ENCODE data around the gene FUCA2.
"Not testable (repeated sequence)": the region's sequence is repeated elsewhere in the genome, so short reads cannot be mapped to it uniquely, and the experiment has no call there.

FUCA2 gene

DNA sequence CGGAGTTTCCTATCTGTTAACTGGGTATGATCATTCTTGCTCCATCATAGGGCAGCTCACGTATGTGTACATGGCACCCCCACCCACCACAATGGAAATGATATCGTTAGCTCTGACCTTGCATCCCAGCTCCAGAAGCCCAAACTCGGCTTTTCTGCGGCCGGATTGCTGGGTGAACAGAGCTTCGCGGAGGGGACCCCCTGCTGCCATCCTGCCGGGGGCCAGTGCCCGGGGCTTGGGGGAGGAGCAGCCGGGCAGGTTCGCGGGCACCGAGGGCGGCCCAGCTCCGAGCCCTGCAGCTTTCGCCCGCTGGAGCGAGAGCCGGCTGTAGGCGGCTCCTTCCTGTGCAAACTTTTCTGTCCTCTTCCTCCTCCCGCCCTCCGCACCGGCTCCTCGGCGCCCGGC lies 24.9 kb upstream of the FUCA2 start:
- peak in 1 of 2 donors; percentile 36 for DNase-seq (ENCODE audit: low read depth in 2 of 2)

DNA sequence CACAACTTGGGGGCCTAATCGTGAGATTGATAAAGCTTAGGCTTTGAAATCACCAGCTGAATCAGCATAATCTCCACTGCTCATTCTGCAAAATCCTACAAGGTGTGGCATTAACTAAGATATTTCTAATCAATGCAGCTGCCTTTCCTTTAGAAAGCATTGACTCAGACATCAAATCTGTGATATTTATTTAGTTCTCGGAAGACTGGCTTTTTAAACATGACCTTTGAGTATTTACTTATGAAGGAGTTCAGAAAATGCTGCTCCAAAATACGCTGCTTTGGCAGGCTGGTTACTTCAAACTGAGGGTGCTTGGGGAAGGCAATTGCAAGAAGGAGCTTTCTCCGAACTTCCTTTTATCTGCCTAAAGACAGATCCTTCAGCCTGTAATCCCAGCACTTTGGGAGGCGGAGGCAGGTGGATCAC lies 23.7 kb upstream of the FUCA2 start:
- no peak for DNase-seq (ENCODE audit: low read depth in 2 of 2)

GRCh38 chr6:143531720-143532499 lies 20.4 kb upstream of the FUCA2 start:
- no peak for DNase-seq (ENCODE audit: low read depth in 2 of 2)

DNA sequence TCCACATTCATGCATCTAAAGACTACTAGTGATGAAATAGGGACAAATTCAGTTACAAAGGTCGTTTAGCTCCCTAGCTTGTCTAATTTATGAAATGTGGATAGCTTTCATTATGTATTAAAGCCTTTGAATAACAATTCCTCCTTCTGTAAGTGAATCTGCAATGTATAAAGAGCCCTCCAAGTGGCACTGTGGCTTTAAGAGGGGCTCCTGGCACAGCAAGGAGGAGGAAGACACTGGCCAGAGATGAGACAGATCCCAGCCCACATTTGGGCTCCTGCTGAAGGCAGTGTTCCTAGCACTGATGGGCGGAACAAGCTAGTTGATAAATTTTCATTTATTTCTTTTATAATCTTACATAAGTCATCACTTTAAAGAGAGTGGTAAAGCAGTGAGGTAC lies 17.6 kb upstream of the FUCA2 start:
- DNase-seq (ENCODE audit: low read depth in 2 of 2), result no peak

DNA sequence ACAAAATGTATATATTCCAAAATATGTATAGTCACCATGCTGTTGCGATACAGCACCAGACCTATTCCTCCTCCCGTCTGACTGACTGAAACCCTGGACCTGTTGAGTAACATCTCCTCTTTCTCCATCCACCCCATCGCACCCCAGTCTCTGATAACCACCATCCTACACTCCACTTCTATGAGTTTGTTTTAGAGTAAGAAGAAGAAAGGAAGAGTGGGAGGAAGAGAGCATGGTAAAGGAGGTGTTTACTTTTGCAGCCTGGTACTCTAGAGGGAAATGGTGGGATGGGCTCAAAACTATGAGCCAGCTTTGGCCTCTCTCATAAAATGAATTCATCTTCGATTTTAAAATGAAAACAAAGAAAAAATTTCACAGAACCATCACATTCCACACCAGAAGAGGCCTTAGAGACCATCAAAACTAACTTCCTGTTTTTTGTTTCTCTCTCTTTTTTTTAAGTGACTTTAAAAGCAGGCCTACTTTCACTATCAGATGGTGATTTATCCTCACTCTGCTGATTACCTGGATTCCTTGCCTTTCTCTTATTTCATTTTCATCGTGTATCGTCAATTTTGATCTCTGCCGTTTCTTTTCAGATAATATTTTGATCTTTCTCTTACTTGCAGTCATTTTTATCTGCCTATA lies 16.8 kb upstream of the FUCA2 start:
- no peak for DNase-seq (ENCODE audit: low read depth in 2 of 2)

DNA sequence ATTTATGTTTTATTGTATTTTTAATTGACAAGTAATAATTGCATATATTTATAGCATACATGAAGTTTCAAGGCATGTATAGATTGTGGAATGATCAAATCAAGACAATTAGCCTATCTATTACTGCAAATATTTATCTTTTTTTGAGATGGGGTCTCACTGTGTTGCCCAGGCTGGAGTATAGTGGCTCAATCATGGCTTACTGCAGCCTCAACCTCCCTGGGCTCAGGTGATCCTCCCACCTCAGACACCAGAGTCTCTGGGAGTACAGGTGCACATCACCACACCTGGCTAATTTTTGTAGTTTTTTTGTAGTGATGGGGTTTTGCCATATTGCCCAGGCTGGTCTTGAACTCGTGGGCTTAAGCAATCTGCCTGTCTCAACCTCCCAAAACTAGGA lies 16.2 kb upstream of the FUCA2 start:
- DNase-seq (ENCODE audit: low read depth in 2 of 2), result no peak

- no peak for DNase-seq (ENCODE audit: low read depth in 2 of 2)
Measured at GRCh38 chr6:143525356-143525755, 13.8 kb upstream of the FUCA2 start.

DNA sequence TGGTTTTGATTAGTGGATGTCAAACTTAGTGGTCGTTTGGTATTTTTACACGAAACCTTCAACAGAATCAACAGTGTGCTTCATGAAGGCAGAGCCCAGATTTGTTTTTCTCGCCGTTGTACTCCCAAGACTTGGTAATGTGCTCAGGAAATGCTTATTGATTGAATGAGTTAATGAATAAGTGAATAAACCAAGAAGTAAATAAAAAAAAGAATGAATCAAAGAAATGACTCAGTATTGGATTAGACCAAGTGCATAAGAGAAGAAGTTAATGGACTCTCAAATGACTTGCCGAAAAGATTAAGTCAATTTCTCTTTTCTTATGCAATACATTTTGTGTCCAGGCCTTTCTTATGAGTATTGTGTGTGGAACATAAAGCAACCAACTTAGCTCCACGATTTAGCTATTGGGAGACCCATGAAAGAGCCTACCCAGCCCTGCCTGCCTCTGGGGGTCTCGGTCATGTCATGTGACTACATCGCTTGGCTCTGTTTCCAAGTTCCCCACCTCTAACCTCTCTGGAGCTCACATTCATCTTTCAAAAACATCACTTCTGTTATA lies 10.6 kb upstream of the FUCA2 start:
- no peak for DNase-seq (ENCODE audit: low read depth in 2 of 2)

DNA sequence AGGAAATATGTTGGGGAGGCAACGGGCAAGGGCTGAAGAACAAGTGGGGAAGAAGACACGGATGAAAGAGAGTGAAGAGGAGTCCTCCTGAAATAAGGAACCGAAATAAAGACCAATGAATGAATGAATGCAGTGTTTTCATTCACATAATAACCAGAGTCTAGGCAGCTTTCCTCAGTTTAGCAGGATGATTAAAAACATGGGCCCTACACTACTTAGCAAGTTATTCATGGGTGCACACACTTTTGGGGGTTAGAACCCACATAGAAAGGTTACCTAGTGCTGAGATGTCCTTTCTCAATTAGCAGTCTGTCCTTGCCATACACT lies 5.9 kb upstream of the FUCA2 start:
- no peak for DNase-seq (ENCODE audit: low read depth in 2 of 2)

- DNase-seq (ENCODE audit: low read depth in 2 of 2), result no peak
Measured at GRCh38 chr6:143516690-143517446, 5.3 kb upstream of the FUCA2 start.

DNA sequence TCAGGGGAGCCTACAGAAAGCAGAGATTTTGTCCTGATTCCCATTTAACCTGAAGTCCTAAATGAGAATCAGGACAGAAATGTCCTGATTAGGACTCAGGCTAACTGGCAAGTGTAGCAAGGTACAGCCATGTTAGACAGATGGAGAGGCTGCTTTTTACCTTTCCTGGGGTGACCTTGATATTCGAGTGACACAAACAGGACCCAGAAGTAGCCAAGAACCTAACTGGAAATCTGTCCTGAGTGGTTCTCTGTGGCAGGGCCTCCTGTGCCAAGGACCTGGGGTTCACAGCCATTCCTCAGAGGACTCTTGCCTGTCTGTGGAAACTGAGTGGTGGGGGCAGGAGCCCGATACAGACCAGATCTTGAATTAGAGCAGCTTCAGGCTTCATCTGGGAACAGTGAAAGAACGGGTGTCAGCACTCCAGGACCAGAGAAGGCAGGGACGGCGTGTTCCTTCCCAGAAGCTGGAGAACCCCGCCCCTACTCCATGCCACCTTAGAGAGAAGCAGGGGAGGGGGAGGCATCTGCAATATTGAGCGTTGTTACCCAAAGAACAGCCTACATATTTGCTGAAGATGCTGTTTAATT lies 4.3 kb upstream of the FUCA2 start:
- no peak for DNase-seq (ENCODE audit: low read depth in 2 of 2)

DNA sequence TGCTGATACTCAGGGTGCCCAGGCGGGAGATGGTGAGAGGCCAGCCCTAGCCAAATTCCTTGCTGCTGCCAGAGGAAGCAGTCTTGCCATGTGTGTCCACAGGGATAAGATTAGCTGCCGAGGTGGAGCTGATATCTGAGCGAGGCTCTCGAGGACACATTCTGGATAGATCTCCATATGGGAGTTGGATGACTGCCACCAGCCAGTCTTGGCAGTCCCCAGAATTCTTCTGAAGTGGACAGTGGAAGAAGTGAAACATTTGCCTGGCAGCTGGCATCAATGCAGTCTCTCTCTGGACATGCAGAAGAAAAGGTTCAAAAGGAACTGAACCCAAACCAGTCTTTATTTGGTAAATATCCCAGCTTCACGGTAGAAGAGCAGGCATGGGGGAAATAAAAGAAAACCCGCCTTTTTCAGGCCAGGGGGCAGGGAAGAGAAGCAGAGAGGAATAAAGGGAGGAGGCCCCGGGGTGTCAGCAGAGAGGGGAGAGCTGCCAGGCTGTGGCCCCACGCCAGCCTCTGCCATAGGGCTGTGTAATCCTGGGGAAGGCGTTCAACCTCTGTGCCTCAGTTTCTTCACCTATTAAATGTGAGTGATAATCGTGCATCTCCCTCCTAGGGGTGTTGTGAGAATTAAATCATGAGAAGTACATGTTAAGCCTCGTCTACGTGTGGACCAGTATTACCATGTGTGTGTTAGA lies 3.7 kb upstream of the FUCA2 start:
- DNase-seq (ENCODE audit: low read depth in 2 of 2), result no peak

GRCh38 chr6:143513410-143513809 lies 1.9 kb upstream of the FUCA2 start:
- no peak for DNase-seq (ENCODE audit: low read depth in 2 of 2)

DNA sequence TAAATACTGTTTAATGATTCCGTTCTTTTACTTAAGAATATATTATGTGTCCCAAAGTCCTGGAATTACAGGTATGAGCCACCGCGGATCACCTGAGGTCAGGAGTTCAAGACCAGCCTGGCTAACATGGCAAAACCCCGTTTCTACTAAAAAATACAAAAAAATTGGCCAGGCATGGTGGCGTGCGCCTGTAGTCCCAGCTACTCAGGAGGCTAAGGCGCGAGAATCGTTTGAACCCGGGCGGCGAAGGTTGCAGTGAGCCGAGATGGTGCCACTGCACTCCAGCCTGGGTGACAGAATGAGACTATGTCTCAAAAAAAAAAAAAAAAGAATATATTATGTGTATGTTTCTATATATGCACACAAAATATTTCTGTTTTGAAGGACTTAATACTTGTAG lies 1.2 kb downstream of the FUCA2 start:
- DNase-seq (ENCODE audit: low read depth in 2 of 2), result not testable (repeated sequence)

DNA sequence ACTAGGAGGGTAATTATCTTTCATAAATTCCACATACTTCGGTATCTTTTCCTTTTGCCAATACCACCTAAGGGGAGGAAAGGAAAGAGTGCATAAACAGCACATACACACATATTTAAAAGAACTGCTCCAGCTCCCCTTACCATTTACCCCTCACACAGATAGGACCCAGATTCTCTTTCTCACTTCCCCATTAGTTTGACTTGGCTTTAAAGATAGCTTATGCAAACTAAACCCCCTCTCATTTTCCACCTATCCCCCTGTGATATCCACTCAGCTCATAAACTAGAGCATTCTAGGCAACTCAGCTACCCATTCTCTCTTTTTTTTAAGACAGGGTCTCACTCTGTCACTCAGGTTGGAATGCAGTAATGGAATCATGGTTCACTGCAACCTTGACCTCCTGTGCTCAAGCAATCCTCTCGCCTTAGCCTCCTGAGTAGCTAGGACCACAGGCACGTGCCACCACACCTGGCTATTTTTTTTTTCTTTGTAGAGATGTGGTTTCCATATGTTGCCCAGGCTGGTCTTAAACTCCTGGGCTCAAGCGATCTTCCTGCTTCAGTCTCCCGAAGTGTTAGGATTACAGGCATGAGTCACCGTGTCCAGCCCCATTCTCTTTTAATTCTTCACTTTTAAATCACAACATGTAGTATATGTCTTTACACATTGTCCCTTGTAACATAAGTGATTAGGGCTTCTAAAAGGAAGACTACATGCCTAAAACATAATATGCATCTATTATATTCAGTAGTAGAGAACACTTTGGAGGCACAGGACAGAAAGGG lies 4.0 kb downstream of the FUCA2 start:
- DNase-seq (ENCODE audit: low read depth in 2 of 2), result no peak

GRCh38 chr6:143506620-143507019 lies 4.9 kb downstream of the FUCA2 start:
- no peak for DNase-seq (ENCODE audit: low read depth in 2 of 2)

- DNase-seq (ENCODE audit: low read depth in 2 of 2), result no peak
Measured at GRCh38 chr6:143506199-143506598, 5.3 kb downstream of the FUCA2 start.

GRCh38 chr6:143505537-143505936 lies 6.0 kb downstream of the FUCA2 start:
- no peak for DNase-seq (ENCODE audit: low read depth in 2 of 2)

GRCh38 chr6:143505111-143505510 lies 6.4 kb downstream of the FUCA2 start:
- no peak for DNase-seq (ENCODE audit: low read depth in 2 of 2)

- no peak for DNase-seq (ENCODE audit: low read depth in 2 of 2)
Measured at GRCh38 chr6:143504369-143504768, 7.2 kb downstream of the FUCA2 start.

GRCh38 chr6:143501851-143502250 lies 9.7 kb downstream of the FUCA2 start:
- no peak for DNase-seq (ENCODE audit: low read depth in 2 of 2)

Data from stimulated activated CD4-positive, alpha-beta T cell treated with anti-CD3 and anti-CD28 coated beads, Interleukin-15, amount 100 ng/mL, for 48 hours (primary cell).